ENCODE results near the gene CARM1. TPM values are rescaled to one million over a fixed set of nuclear protein-coding genes. Genes with fewer than 3 reads are reported as not detected.
"Not testable (repeated sequence)": the region's sequence is repeated elsewhere in the genome, so short reads cannot be mapped to it uniquely, and the experiment has no call there.

Gene CARM1
- total RNA-seq, 4 donors from 2014 or later: 6.4 to 50.4 (median 18.7) TPM

DNA sequence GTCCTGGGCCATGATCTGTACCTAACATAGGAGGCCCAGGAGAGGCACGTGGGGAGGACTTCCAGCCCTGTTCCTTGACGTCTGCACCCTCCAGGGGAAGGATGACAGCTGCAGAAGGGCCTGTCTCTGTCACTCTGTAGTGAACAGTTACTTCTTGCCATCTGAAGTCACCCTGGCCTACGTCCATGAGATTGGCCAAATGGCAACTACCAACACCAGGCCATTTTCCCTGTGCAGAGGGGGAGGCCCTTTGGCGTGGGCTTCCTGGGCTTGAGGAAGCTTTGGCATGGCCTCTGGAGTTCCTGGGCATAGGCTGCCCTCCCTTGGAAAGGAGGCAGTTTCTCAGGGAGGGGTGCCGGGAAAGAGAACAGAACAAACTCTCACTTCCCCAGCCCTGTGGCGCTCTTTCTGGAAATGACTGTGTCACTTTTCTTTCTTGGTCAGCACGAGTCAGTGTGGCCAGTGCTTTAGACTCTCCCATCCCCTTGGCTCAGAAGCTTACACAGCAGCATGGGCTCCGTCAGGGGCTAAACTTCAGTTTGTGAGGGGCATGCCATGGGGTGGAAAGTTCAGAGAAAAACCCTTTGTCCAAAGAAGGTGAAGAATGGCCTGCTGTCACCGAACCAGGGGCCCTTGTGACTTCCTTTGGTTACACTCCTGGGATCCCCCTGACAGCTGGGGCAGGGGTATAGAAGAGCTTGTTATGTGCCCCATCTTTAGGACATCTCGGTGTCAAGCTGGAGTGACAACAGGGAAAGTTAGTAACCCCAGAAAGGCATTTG, 5.3 kb downstream of the CARM1 start:
- Histone ChIP-seq H3K27ac (peak overlapping the region in 1 of 2 donors; percentile 38), H3K4me1 (peaks cover 0 to 12% of the 10 kb centered on the region in 2 donors), H3K27me3 (no peaks in the 10 kb centered on the region), H3K36me3 (no peaks in the 10 kb centered on the region), H3K9me3 (no peaks in the 10 kb centered on the region), H3K4me3 (no peak overlapping the region)
- TF ChIP-seq, protein P1, sequence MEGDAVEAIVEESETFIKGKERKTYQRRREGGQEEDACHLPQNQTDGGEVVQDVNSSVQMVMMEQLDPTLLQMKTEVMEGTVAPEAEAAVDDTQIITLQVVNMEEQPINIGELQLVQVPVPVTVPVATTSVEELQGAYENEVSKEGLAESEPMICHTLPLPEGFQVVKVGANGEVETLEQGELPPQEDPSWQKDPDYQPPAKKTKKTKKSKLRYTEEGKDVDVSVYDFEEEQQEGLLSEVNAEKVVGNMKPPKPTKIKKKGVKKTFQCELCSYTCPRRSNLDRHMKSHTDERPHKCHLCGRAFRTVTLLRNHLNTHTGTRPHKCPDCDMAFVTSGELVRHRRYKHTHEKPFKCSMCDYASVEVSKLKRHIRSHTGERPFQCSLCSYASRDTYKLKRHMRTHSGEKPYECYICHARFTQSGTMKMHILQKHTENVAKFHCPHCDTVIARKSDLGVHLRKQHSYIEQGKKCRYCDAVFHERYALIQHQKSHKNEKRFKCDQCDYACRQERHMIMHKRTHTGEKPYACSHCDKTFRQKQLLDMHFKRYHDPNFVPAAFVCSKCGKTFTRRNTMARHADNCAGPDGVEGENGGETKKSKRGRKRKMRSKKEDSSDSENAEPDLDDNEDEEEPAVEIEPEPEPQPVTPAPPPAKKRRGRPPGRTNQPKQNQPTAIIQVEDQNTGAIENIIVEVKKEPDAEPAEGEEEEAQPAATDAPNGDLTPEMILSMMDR (IDR thresholded peaks at IDR 0.05): no peak
- TF ChIP-seq POLR2A (IDR thresholded peaks at IDR 0.05): no peak
- intact Hi-C loops (cut with DNase I; ENCODE audit: low total_unique reads): no loop called here
- no peak for DNase-seq

- H3K9me3 ChIP-seq; H3K4me3 ChIP-seq; H3K36me3 ChIP-seq; intact Hi-C loops (cut with DNase I; ENCODE audit: low total_unique reads); DNase-seq; H3K27me3 ChIP-seq; H3K27ac ChIP-seq: not testable (repeated sequence)
- H3K4me1 ChIP-seq: peaks cover 0 to 12% of the 10 kb centered on the region in 2 donors
These were observed 6.3 kb downstream of the CARM1 start for GRCh38 chr19:10877608-10878007.

GRCh38 chr19:10878253-10878652, 6.9 kb downstream of the CARM1 start:
- no peak overlapping the region for H3K27ac ChIP-seq
- DNase-seq: no peak
- H3K36me3 ChIP-seq: no peaks in the 10 kb centered on the region
- intact Hi-C loops (cut with DNase I; ENCODE audit: low total_unique reads): no loop called here
- no peak overlapping the region for H3K4me3 ChIP-seq
- TF ChIP-seq, protein P1 (IDR thresholded peaks at IDR 0.05): no peak
- TF ChIP-seq POLR2A (IDR thresholded peaks at IDR 0.05): no peak
- H3K27me3 ChIP-seq: no peaks in the 10 kb centered on the region
- peaks cover 0 to 7% of the 10 kb centered on the region in 2 donors for H3K4me1 ChIP-seq
- H3K9me3 ChIP-seq: no peaks in the 10 kb centered on the region

DNA sequence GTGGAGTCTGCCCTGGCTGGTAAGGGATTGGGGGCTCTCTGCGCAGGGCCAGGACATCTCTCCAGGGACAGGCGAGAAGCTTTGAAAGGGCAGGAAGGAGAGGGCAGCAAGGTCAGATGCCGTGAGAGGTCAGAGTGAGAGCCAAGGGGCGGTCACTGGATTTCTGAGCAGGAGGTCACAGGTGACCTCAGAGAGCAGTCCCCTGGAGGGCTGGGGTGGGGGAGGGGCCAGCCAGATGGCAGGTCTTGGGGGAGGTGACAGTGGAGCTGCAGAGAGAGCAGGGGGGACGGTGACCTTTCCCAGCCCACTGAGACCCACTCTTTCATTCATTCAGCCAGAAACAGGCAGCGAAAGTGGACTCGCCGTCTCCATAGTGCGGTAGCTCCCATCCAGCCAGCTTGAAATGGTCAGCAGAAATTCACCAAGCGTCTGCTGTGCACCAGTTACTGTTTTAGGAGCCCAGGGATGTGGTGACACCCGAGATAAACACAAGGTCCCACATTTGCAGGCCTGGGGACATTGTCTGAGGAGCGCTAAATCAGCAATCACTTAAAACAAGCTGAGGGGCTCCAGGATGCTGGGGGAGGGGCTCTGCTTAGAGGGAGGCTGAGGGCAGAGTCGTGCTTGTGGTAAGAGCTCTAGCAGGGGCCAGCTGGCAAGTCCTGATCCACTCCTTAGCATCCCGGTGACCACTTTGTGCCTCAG, 10.2 kb downstream of the CARM1 start:
- TF ChIP-seq, protein P1 (IDR thresholded peaks at IDR 0.05): no peak
- TF ChIP-seq POLR2A (IDR thresholded peaks at IDR 0.05): no peak
- intact Hi-C loops (cut with DNase I; ENCODE audit: low total_unique reads): no loop called here
- H3K27me3 ChIP-seq: no peaks in the 10 kb centered on the region
- H3K27ac ChIP-seq: no peak overlapping the region
- peaks cover 0 to 11% of the 10 kb centered on the region in 2 donors for H3K4me1 ChIP-seq
- DNase-seq: no peak
- no peaks in the 10 kb centered on the region for H3K9me3 ChIP-seq
- no peak overlapping the region for H3K4me3 ChIP-seq
- no peaks in the 10 kb centered on the region for H3K36me3 ChIP-seq

GRCh38 chr19:10882108-10882457, 10.7 kb downstream of the CARM1 start:
- Histone ChIP-seq H3K27me3 (no peaks in the 10 kb centered on the region), H3K4me1 (peaks cover 0 to 7% of the 10 kb centered on the region in 2 donors), H3K9me3 (no peaks in the 10 kb centered on the region), H3K4me3 (no peak overlapping the region), H3K27ac (no peak overlapping the region), H3K36me3 (no peaks in the 10 kb centered on the region)
- no peak for DNase-seq
- TF ChIP-seq POLR2A (IDR thresholded peaks at IDR 0.05): no peak
- TF ChIP-seq, protein P1 (IDR thresholded peaks at IDR 0.05): no peak
- intact Hi-C loops (cut with DNase I; ENCODE audit: low total_unique reads): no loop called here
